Measurements from ENCODE around the gene IGSF3.
"Not testable (repeated sequence)": the region's sequence is repeated elsewhere in the genome, so short reads cannot be mapped to it uniquely, and the experiment has no call there.

The IGSF3 gene

GRCh38 chr1:116631554-116631953, 36.0 kb downstream of the IGSF3 start:
- not testable (repeated sequence) for H4K8ac ChIP-seq (ENCODE audit: low read depth, low read length); DNase-seq; H3K9me3 ChIP-seq (ENCODE audit: insufficient read depth, low read depth, low read length); H2AK5ac ChIP-seq (ENCODE audit: low read length); H3K36me3 ChIP-seq (ENCODE audit: control insufficient read depth in 1 of 2, insufficient read depth in 2 of 2, low read length in 2 of 2); H3K23ac ChIP-seq (ENCODE audit: low read length); H3K27me3 ChIP-seq (ENCODE audit: insufficient read depth, low read length); H3K4me3 ChIP-seq (ENCODE audit: low read depth, low read length); H2AFZ ChIP-seq (ENCODE audit: insufficient read depth, low read length, poor library complexity); H3K9ac ChIP-seq (ENCODE audit: low read length); H3K4ac ChIP-seq (ENCODE audit: low read depth, low read length); H4K12ac ChIP-seq (ENCODE audit: low read depth, low read length)
- peak overlapping the region; percentile 74 for H2BK5ac ChIP-seq (ENCODE audit: low read depth, low read length, poor library complexity)
- peak overlapping the region; percentile 86 for H3K27ac ChIP-seq (ENCODE audit: low read depth, low read length)
- peaks cover 17% of the 10 kb centered on the region for H3K79me2 ChIP-seq (ENCODE audit: control insufficient read depth, insufficient read depth, low read length, poor library complexity)
- WGBS (ENCODE audit: extremely low coverage, insufficient coverage, insufficient read length) = no CpG with 5 or more reads among the region's 2 CpGs
- H3K14ac ChIP-seq (ENCODE audit: low read length) = peak overlapping the region; percentile 54
- H2BK120ac ChIP-seq (ENCODE audit: insufficient read depth, low read length, poor library complexity) = peak overlapping the region; percentile 80
- peak overlapping the region; percentile 87 for H2BK12ac ChIP-seq (ENCODE audit: low read length)
- H3K4me1 ChIP-seq (ENCODE audit: control insufficient read depth in 1 of 2, insufficient read depth in 2 of 2, low read length in 2 of 2) = peaks cover 26 to 34% of the 10 kb centered on the region in 2 experiments
- H3K4me2 ChIP-seq (ENCODE audit: low read length) = peak overlapping the region; percentile 52
- peak overlapping the region; percentile 51 for H4K91ac ChIP-seq (ENCODE audit: low read depth, low read length)
- H3K79me1 ChIP-seq (ENCODE audit: low read length) = peaks cover 16% of the 10 kb centered on the region
- peak overlapping the region; percentile 79 for H3K18ac ChIP-seq (ENCODE audit: low read length)

- not testable (repeated sequence) for H3K14ac ChIP-seq (ENCODE audit: low read length); H2BK12ac ChIP-seq (ENCODE audit: low read length); H3K18ac ChIP-seq (ENCODE audit: low read length); H3K23ac ChIP-seq (ENCODE audit: low read length); H2BK5ac ChIP-seq (ENCODE audit: low read depth, low read length, poor library complexity); H3K9me3 ChIP-seq (ENCODE audit: insufficient read depth, low read depth, low read length); H3K4me2 ChIP-seq (ENCODE audit: low read length); H4K8ac ChIP-seq (ENCODE audit: low read depth, low read length); H3K27me3 ChIP-seq (ENCODE audit: insufficient read depth, low read length); H2AK5ac ChIP-seq (ENCODE audit: low read length); DNase-seq; H3K4ac ChIP-seq (ENCODE audit: low read depth, low read length); H3K27ac ChIP-seq (ENCODE audit: low read depth, low read length); H3K9ac ChIP-seq (ENCODE audit: low read length); H4K12ac ChIP-seq (ENCODE audit: low read depth, low read length); H4K91ac ChIP-seq (ENCODE audit: low read depth, low read length); H3K36me3 ChIP-seq (ENCODE audit: control insufficient read depth in 1 of 2, insufficient read depth in 2 of 2, low read length in 2 of 2); H3K4me3 ChIP-seq (ENCODE audit: low read depth, low read length); H2AFZ ChIP-seq (ENCODE audit: insufficient read depth, low read length, poor library complexity); H2BK120ac ChIP-seq (ENCODE audit: insufficient read depth, low read length, poor library complexity)
- Histone ChIP-seq H3K4me1 (ENCODE audit: control insufficient read depth in 1 of 2, insufficient read depth in 2 of 2, low read length in 2 of 2) (peaks cover 26 to 35% of the 10 kb centered on the region in 2 experiments), H3K79me2 (ENCODE audit: control insufficient read depth, insufficient read depth, low read length, poor library complexity) (peaks cover 19% of the 10 kb centered on the region), H3K79me1 (ENCODE audit: low read length) (peaks cover 16% of the 10 kb centered on the region)
- WGBS (ENCODE audit: extremely low coverage, insufficient coverage, insufficient read length) = no CpG with 5 or more reads among the region's 2 CpGs
These were observed 37.5 kb downstream of the IGSF3 start for GRCh38 chr1:116630057-116630456.

DNA sequence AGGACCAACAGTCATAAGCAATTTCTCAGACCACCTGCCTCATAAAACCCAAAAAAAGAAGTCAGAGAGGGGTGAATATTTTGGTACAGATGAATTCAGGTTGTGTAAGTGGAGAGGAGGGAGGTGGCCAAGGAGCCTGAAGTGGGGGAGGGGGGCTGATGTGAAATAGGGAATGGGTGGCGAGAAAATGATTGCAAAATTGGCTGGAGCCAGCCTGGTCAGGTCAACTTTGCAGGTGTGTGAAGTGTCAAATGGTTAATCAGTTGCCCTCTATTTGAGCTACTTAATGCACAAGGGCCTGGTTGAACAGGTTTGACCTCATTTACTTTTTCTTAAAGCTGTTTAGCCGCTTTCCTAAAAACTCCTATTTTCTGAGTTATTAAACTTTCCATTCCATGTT, 38.1 kb downstream of the IGSF3 start:
- not testable (repeated sequence) for H4K8ac ChIP-seq (ENCODE audit: low read depth, low read length); H2BK120ac ChIP-seq (ENCODE audit: insufficient read depth, low read length, poor library complexity); H3K27me3 ChIP-seq (ENCODE audit: insufficient read depth, low read length); H3K18ac ChIP-seq (ENCODE audit: low read length); H2AK5ac ChIP-seq (ENCODE audit: low read length); H3K14ac ChIP-seq (ENCODE audit: low read length); H3K9ac ChIP-seq (ENCODE audit: low read length); H2BK5ac ChIP-seq (ENCODE audit: low read depth, low read length, poor library complexity); H3K23ac ChIP-seq (ENCODE audit: low read length); H4K91ac ChIP-seq (ENCODE audit: low read depth, low read length); H2AFZ ChIP-seq (ENCODE audit: insufficient read depth, low read length, poor library complexity); H4K12ac ChIP-seq (ENCODE audit: low read depth, low read length); H3K27ac ChIP-seq (ENCODE audit: low read depth, low read length); H2BK12ac ChIP-seq (ENCODE audit: low read length); H3K4me3 ChIP-seq (ENCODE audit: low read depth, low read length); H3K9me3 ChIP-seq (ENCODE audit: insufficient read depth, low read depth, low read length); H3K36me3 ChIP-seq (ENCODE audit: control insufficient read depth in 1 of 2, insufficient read depth in 2 of 2, low read length in 2 of 2); H3K4me2 ChIP-seq (ENCODE audit: low read length)
- H3K4me1 ChIP-seq (ENCODE audit: control insufficient read depth in 1 of 2, insufficient read depth in 2 of 2, low read length in 2 of 2) = peaks cover 26 to 35% of the 10 kb centered on the region in 2 experiments
- whole genome bisulfite sequencing (ENCODE audit: extremely low coverage, insufficient coverage, insufficient read length) = no CpG with 5 or more reads among the region's 2 CpGs
- peaks cover 12% of the 10 kb centered on the region for H3K79me1 ChIP-seq (ENCODE audit: low read length)
- peak in 1 of 2 donors; percentile 36 for DNase-seq
- H3K4ac ChIP-seq (ENCODE audit: low read depth, low read length) = peak overlapping the region; percentile 12
- H3K79me2 ChIP-seq (ENCODE audit: control insufficient read depth, insufficient read depth, low read length, poor library complexity) = peaks cover 18% of the 10 kb centered on the region

DNA sequence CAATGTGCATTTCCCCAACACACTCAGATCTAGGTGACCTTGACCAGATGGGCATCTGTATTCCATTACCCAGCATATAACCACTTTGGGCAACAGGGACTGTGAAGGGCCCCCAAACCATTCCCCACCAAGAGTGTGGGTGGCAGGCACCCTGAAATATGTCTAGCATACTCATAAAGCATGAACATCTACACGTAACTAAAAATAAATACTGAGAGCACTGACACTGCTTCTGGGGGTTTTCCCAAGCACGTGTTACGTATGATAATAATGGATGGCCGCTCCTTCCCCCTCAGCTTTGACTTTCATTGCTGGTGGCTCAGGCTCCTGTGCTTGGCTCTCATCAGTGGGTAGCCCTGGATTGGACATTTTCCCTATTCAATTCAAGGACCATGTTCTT, 39.1 kb downstream of the IGSF3 start:
- Histone ChIP-seq H3K4me1 (ENCODE audit: control insufficient read depth in 1 of 2, insufficient read depth in 2 of 2, low read length in 2 of 2) (peaks cover 26 to 32% of the 10 kb centered on the region in 2 experiments), H4K8ac (ENCODE audit: low read depth, low read length) (no peak overlapping the region), H3K9me3 (ENCODE audit: insufficient read depth, low read depth, low read length) (no peaks in the 10 kb centered on the region), H3K23ac (ENCODE audit: low read length) (no peak overlapping the region), H4K12ac (ENCODE audit: low read depth, low read length) (no peak overlapping the region), H2AK5ac (ENCODE audit: low read length) (peak overlapping the region; percentile 47), H3K14ac (ENCODE audit: low read length) (no peak overlapping the region), H3K4me2 (ENCODE audit: low read length) (no peak overlapping the region), H3K27ac (ENCODE audit: low read depth, low read length) (no peak overlapping the region), H3K79me1 (ENCODE audit: low read length) (peaks cover 12% of the 10 kb centered on the region), H2BK5ac (ENCODE audit: low read depth, low read length, poor library complexity) (no peak overlapping the region), H2BK12ac (ENCODE audit: low read length) (peak overlapping the region; percentile 27), H3K27me3 (ENCODE audit: insufficient read depth, low read length) (no peaks in the 10 kb centered on the region), H4K91ac (ENCODE audit: low read depth, low read length) (no peak overlapping the region), H2AFZ (ENCODE audit: insufficient read depth, low read length, poor library complexity) (no peak overlapping the region), H3K4ac (ENCODE audit: low read depth, low read length) (peak overlapping the region; percentile 64), H3K18ac (ENCODE audit: low read length) (peak overlapping the region; percentile 47), H3K36me3 (ENCODE audit: control insufficient read depth in 1 of 2, insufficient read depth in 2 of 2, low read length in 2 of 2) (no peaks in the 10 kb centered on the region), H3K79me2 (ENCODE audit: control insufficient read depth, insufficient read depth, low read length, poor library complexity) (peaks cover 18% of the 10 kb centered on the region), H3K4me3 (ENCODE audit: low read depth, low read length) (no peak overlapping the region), H3K9ac (ENCODE audit: low read length) (no peak overlapping the region), H2BK120ac (ENCODE audit: insufficient read depth, low read length, poor library complexity) (no peak overlapping the region)
- no peak for DNase-seq
- no CpG with 5 or more reads among the region's 4 CpGs for WGBS (ENCODE audit: extremely low coverage, insufficient coverage, insufficient read length)

Data from trophoblast cell (in vitro differentiated cells and primary cell).